A549 (cell line): ENCODE measurements around the gene ILK. TPM values are rescaled to one million over a fixed set of nuclear protein-coding genes. Genes with fewer than 3 reads are reported as not detected.

ENCODE experiments used
- ATAC-seq, 2 experiments: fragments of 200-7000 bp in 1 of 2; fragments of >200 bp in 1 of 2; cut with Nextera tagmentation in 1 of 2; cut with Tn5 transposase in 1 of 2; 3 replicates each; pipeline versions ENCODE4 v1.8.0 to v1.9.1; 2018 to 2020; ENCODE audit warnings: mild to moderate bottlenecking in 1 of 2, moderate library complexity in 1 of 2
- CTCF ChIA-PET: fragments of 300-600 bp; sonication (Branson Sonifier 250); formaldehyde crosslinking; extraction: SDS; loops from one replicate; lab custom pipeline; 2021; ENCODE audit warnings: antibody characterized with exemption, inconsistent platforms; lab: Yijun Ruan, JAX
- POLR2A ChIA-PET: fragments of 350-600 bp; formaldehyde crosslinking; extraction: SDS; loops from one replicate; lab custom pipeline; 2021; ENCODE audit warnings: antibody characterized with exemption, inconsistent platforms; lab: Yijun Ruan, JAX
- DNase-seq, 2 experiments: peaks; one replicate each; pipeline versions ENCODE4 v3.0.0 to v3.0.0-alpha.2; 2011 to 2016; ENCODE audit warnings: low read depth in 1 of 2, low spot score in 1 of 2
- FAIRE-seq: peaks from 2 replicates; lab custom pipeline; 2011; peaks lifted over from hg19 to GRCh38; lab: Jason Lieb, UNC
- H3K27ac ChIP-seq, 2 experiments: fragments of >200 bp; sonication (Bioruptor Twin); formaldehyde crosslinking; 3 replicates each; pipeline ENCODE4 v1.5.1; 2016 to 2017
- H3K4me1 ChIP-seq: fragments of >200 bp; sonication (Bioruptor Twin); formaldehyde crosslinking; 3 replicates; pipeline ENCODE4 v1.6.1; 2016
- H3K4me2 ChIP-seq: fragments of >200 bp; sonication (Bioruptor Twin); formaldehyde crosslinking; 3 replicates; pipeline ENCODE4 v1.6.1; 2016
- H3K4me3 ChIP-seq: fragments of >200 bp; sonication (Bioruptor Twin); formaldehyde crosslinking; 3 replicates; pipeline ENCODE4 v1.5.1; 2016
- H3K9me3 ChIP-seq: fragments of >200 bp; sonication (Bioruptor Twin); formaldehyde crosslinking; 3 replicates; pipeline ENCODE4 v1.6.1; 2016
- BHLHE40 ChIP-seq: IDR thresholded peaks from 2 replicates; pipeline ENCODE4 v1.6.1; 2012; ENCODE audit warnings: low read depth, low read length, inconsistent platforms
- CEBPB ChIP-seq, 2 experiments: fragments of >200 bp in 1 of 2; sonication (Bioruptor Twin) in 1 of 2; formaldehyde crosslinking in 1 of 2; IDR thresholded peaks; 2 replicates each; pipeline ENCODE4 v1.6.1; 2012 to 2016
- CHD4 ChIP-seq: fragments of 200-600 bp; sonication (generic); IDR thresholded peaks from 2 replicates; pipeline ENCODE4 v1.6.1; 2016; ENCODE audit warnings: antibody characterized with exemption, mild to moderate bottlenecking, borderline replicate concordance
- FOSL2 ChIP-seq, 2 experiments: fragments of 450-650 bp in 1 of 2; fragments of >200 bp in 1 of 2; sonication (Bioruptor Twin) in 1 of 2; formaldehyde crosslinking; IDR thresholded peaks; 2 replicates each; pipeline versions ENCODE4 v1.5.0 to v1.6.1; 2016 to 2020; ENCODE audit warnings: mild to moderate bottlenecking in 1 of 2, moderate library complexity in 1 of 2
- HDAC2 ChIP-seq: fragments of 200-600 bp; sonication (generic); IDR thresholded peaks from 2 replicates; pipeline ENCODE4 v1.6.1; 2016
- HOXA7 ChIP-seq: fragments of 250-450 bp; sonication (Bioruptor Pico); IDR thresholded peaks from 2 replicates; pipeline ENCODE4 v1.5.0; 2020; ENCODE audit warnings: mild to moderate bottlenecking, moderate library complexity
- HOXB13 ChIP-seq: fragments of 250-450 bp; sonication (Bioruptor Pico); IDR thresholded peaks from 2 replicates; pipeline ENCODE4 v1.5.0; 2020; ENCODE audit warnings: low read depth, mild to moderate bottlenecking, moderate library complexity
- HOXB5 ChIP-seq: fragments of 250-450 bp; sonication (Bioruptor Pico); IDR thresholded peaks from 2 replicates; pipeline ENCODE4 v1.5.0; 2020; ENCODE audit warnings: mild to moderate bottlenecking, moderate library complexity
- JUN ChIP-seq, 2 experiments: fragments of >200 bp; sonication (Bioruptor Twin); formaldehyde crosslinking; IDR thresholded peaks; 2 replicates in 1 of 2; 3 replicates in 1 of 2; pipeline ENCODE4 v1.6.1; 2016 to 2017
- KDM1A ChIP-seq: fragments of 200-600 bp; sonication (generic); IDR thresholded peaks from 2 replicates; pipeline ENCODE4 v1.6.1; 2016; ENCODE audit warnings: low read depth, mild to moderate bottlenecking
- KDM5A ChIP-seq: fragments of 200-600 bp; sonication (generic); IDR thresholded peaks from 2 replicates; pipeline ENCODE4 v1.6.1; 2016; ENCODE audit warnings: antibody characterized with exemption, mild to moderate bottlenecking
- MYC ChIP-seq: IDR thresholded peaks from 2 replicates; pipeline ENCODE4 v1.6.1; 2012; ENCODE audit warnings: mild to moderate bottlenecking, inconsistent platforms, low read length, improper control_type of control experiment, borderline replicate concordance
- NFE2L2 ChIP-seq: fragments of 150-350 bp; conservative IDR thresholded peaks from 2 replicates; pipeline ENCODE4 v1.6.1; 2014; ENCODE audit warnings: low read length
- NR3C1 ChIP-seq: fragments of >200 bp; sonication (Bioruptor Twin); formaldehyde crosslinking; IDR thresholded peaks from 3 replicates; pipeline ENCODE4 v1.6.1; 2017
- POLR2AphosphoS2 ChIP-seq: conservative IDR thresholded peaks from 2 replicates; pipeline ENCODE4 v1.6.1; 2012; ENCODE audit warnings: low read length, improper control_type of control experiment, inconsistent platforms
- RCOR1 ChIP-seq: fragments of 150-350 bp; IDR thresholded peaks from 2 replicates; pipeline ENCODE4 v1.6.1; 2014; ENCODE audit warnings: antibody characterized with exemption, low read length, low read depth
- RNF2 ChIP-seq: fragments of 200-600 bp; sonication (generic); IDR thresholded peaks from 2 replicates; pipeline ENCODE4 v1.6.1; 2016; ENCODE audit warnings: low read depth, mild to moderate bottlenecking, antibody characterized with exemption, moderate library complexity, borderline replicate concordance
- TFCP2L1 ChIP-seq: fragments of 250-450 bp; sonication (Bioruptor Pico); IDR thresholded peaks from 2 replicates; pipeline ENCODE4 v1.5.0; 2021; ENCODE audit warnings: mild to moderate bottlenecking
- ZC3H11A ChIP-seq: fragments of 450-650 bp; IDR thresholded peaks from 2 replicates; pipeline ENCODE4 v1.6.1; 2014; ENCODE audit warnings: antibody characterized with exemption, mild to moderate bottlenecking
- ZFP36 ChIP-seq: fragments of 450-650 bp; IDR thresholded peaks from 2 replicates; pipeline ENCODE4 v1.6.1; 2014; ENCODE audit warnings: borderline replicate concordance; ENCODE audit not compliant: partially characterized antibody
- WGBS: methylation state at CpG from one replicate; pipeline ENCODE4 v1.1.6; 2017; ENCODE audit errors: missing lambda C conversion rate; 5-methylcytosine and 5-hydroxymethylcytosine counted together
- polyA plus RNA-seq, 4 experiments: library from polyadenylated mRNA; depleted of rRNA in 3 of 4; stranded (reverse); fragments of >200 nt; fragmentation: RNase III in 1 of 4; extraction: RNeasy Plus Mini Kit Qiagen cat#74134 plus additional on column Dnase treatment in 1 of 4; gene quantifications; 2 replicates in 3 of 4; 3 replicates in 1 of 4; pipeline ENCODE4 v1.2.3, GENCODE V29; 2011 to 2017
- TF ChIP-seq, protein P1 (sequence below): fragments of 450-650 bp; IDR thresholded peaks from 2 replicates; pipeline ENCODE4 v1.6.1; 2014; ENCODE audit warnings: antibody characterized with exemption
- TF ChIP-seq, protein P2 (sequence below): fragments of 200-600 bp; sonication (generic); IDR thresholded peaks from 2 replicates; pipeline ENCODE4 v1.6.1; 2016; ENCODE audit warnings: antibody characterized with exemption, mild to moderate bottlenecking, moderate library complexity
- TF ChIP-seq, protein P3 (sequence below): IDR thresholded peaks from 2 replicates; pipeline ENCODE4 v1.6.1; 2012
- TF ChIP-seq, protein P4 (sequence below): fragments of >200 bp; sonication (Bioruptor Twin); formaldehyde crosslinking; IDR thresholded peaks from 3 replicates; pipeline ENCODE4 v1.6.1; 2016
- TF ChIP-seq, protein P5 (sequence below): fragments of >200 bp; sonication (Bioruptor Twin); formaldehyde crosslinking; IDR thresholded peaks from 3 replicates; pipeline ENCODE4 v1.5.1; 2016

ILK gene
- polyA plus RNA-seq, 2 of the 4 experiments (the other 2 are of a cell fraction): 108 to 109 TPM

DNA sequence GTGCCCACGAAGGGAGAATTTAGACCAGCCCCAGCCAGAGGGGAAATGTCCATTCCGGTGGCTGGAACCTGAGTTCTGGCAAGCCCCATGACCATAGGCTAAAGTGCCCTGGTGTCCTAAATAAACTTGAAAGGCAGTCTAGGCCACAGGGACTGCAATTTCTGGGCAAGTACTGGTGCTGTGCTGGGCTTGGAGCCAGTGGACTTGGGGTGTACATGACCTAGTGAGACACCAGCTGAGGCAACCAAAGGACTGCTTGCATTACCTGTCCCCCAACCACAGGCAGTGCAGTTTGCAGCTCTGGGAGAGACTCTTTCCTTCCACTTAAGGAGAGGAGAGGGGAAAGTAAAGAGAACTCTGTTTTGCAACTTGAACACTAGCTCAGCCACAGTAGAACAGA lies 23.9 kb upstream of the ILK start:
- Histone ChIP-seq H3K4me3 (no peak overlapping the region), H3K4me1 (no peaks in the 10 kb centered on the region), H3K4me2 (no peak overlapping the region), H3K27ac (no peak overlapping the region), H3K9me3 (peaks cover 9% of the 10 kb centered on the region)
- ChIA-PET CTCF (interaction anchor here (1.8 to 2.7 kb wide), 2 partner anchors 17 to 19 kb away, joined by 4 to 8 read pairs; no protein-coding TSS in a partner anchor), POLR2A (no interaction called here)
- FAIRE-seq (no peak), DNase-seq (no peak), ATAC-seq (no peak)
- WGBS: 90% methylated on average over 2 of the region's 2 CpGs
- TF ChIP-seq NR3C1: no peak
- TF ChIP-seq MYC: no peak
- TF ChIP-seq HOXB5: no peak
- TF ChIP-seq FOSL2 (IDR thresholded peaks at IDR 0.05): no peak
- no peak for TF ChIP-seq FOSL2 (CRISPR knock-in tag; IDR thresholded peaks at IDR 0.05)
- no peak for TF ChIP-seq HOXA7
- no peak for TF ChIP-seq KDM5A
- TF ChIP-seq TFCP2L1 (CRISPR knock-in tag): no peak
- TF ChIP-seq JUN (IDR thresholded peaks at IDR 0.05): no peak
- TF ChIP-seq, protein P1, sequence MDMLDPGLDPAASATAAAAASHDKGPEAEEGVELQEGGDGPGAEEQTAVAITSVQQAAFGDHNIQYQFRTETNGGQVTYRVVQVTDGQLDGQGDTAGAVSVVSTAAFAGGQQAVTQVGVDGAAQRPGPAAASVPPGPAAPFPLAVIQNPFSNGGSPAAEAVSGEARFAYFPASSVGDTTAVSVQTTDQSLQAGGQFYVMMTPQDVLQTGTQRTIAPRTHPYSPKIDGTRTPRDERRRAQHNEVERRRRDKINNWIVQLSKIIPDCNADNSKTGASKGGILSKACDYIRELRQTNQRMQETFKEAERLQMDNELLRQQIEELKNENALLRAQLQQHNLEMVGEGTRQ: no peak
- no peak for TF ChIP-seq ZFP36
- no peak for TF ChIP-seq CHD4
- TF ChIP-seq ZC3H11A: no peak
- TF ChIP-seq RNF2: no peak
- TF ChIP-seq NFE2L2: no peak
- TF ChIP-seq BHLHE40: no peak
- TF ChIP-seq KDM1A: no peak
- TF ChIP-seq HOXB13 (CRISPR knock-in tag): no peak

DNA sequence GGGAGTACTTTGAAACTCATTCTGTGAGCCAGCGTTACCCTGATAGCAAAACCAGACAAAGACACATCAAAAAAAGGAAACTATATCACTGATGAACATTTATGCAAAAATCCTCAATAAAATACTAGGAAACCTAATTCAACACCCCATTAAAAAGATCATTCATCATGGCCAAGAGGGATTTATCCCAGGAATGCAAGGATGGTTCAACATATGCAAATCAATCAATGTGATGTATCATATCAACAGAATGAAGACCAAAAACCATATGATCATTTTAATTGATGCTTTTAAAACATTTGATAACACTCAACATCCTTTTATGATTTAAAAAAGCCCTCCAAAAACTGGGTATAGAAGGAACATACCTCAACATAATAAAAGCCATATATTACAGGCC lies 20.0 kb upstream of the ILK start:
- ATAC-seq: no peak
- H3K4me3 ChIP-seq: no peak overlapping the region
- no peak overlapping the region for H3K27ac ChIP-seq
- no peak for FAIRE-seq
- CTCF ChIA-PET: interaction anchor here (1.2 kb wide), 1 partner anchor 11 kb away, joined by 3 read pairs; no protein-coding TSS in a partner anchor
- POLR2A ChIA-PET: no interaction called here
- 76% methylated on average over 1 of the region's 1 CpG for WGBS
- no peak overlapping the region for H3K4me2 ChIP-seq
- no peaks in the 10 kb centered on the region for H3K4me1 ChIP-seq
- TF ChIP-seq HOXB13 (CRISPR knock-in tag): no peak
- TF ChIP-seq, protein P2, sequence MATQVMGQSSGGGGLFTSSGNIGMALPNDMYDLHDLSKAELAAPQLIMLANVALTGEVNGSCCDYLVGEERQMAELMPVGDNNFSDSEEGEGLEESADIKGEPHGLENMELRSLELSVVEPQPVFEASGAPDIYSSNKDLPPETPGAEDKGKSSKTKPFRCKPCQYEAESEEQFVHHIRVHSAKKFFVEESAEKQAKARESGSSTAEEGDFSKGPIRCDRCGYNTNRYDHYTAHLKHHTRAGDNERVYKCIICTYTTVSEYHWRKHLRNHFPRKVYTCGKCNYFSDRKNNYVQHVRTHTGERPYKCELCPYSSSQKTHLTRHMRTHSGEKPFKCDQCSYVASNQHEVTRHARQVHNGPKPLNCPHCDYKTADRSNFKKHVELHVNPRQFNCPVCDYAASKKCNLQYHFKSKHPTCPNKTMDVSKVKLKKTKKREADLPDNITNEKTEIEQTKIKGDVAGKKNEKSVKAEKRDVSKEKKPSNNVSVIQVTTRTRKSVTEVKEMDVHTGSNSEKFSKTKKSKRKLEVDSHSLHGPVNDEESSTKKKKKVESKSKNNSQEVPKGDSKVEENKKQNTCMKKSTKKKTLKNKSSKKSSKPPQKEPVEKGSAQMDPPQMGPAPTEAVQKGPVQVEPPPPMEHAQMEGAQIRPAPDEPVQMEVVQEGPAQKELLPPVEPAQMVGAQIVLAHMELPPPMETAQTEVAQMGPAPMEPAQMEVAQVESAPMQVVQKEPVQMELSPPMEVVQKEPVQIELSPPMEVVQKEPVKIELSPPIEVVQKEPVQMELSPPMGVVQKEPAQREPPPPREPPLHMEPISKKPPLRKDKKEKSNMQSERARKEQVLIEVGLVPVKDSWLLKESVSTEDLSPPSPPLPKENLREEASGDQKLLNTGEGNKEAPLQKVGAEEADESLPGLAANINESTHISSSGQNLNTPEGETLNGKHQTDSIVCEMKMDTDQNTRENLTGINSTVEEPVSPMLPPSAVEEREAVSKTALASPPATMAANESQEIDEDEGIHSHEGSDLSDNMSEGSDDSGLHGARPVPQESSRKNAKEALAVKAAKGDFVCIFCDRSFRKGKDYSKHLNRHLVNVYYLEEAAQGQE: no peak
- TF ChIP-seq, protein P3, sequence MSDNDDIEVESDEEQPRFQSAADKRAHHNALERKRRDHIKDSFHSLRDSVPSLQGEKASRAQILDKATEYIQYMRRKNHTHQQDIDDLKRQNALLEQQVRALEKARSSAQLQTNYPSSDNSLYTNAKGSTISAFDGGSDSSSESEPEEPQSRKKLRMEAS: no peak
- TF ChIP-seq POLR2AphosphoS2: no peak
- TF ChIP-seq TFCP2L1 (CRISPR knock-in tag): no peak
- TF ChIP-seq, protein P4, sequence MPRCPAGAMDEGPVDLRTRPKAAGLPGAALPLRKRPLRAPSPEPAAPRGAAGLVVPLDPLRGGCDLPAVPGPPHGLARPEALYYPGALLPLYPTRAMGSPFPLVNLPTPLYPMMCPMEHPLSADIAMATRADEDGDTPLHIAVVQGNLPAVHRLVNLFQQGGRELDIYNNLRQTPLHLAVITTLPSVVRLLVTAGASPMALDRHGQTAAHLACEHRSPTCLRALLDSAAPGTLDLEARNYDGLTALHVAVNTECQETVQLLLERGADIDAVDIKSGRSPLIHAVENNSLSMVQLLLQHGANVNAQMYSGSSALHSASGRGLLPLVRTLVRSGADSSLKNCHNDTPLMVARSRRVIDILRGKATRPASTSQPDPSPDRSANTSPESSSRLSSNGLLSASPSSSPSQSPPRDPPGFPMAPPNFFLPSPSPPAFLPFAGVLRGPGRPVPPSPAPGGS: no peak
- TF ChIP-seq, protein P5, sequence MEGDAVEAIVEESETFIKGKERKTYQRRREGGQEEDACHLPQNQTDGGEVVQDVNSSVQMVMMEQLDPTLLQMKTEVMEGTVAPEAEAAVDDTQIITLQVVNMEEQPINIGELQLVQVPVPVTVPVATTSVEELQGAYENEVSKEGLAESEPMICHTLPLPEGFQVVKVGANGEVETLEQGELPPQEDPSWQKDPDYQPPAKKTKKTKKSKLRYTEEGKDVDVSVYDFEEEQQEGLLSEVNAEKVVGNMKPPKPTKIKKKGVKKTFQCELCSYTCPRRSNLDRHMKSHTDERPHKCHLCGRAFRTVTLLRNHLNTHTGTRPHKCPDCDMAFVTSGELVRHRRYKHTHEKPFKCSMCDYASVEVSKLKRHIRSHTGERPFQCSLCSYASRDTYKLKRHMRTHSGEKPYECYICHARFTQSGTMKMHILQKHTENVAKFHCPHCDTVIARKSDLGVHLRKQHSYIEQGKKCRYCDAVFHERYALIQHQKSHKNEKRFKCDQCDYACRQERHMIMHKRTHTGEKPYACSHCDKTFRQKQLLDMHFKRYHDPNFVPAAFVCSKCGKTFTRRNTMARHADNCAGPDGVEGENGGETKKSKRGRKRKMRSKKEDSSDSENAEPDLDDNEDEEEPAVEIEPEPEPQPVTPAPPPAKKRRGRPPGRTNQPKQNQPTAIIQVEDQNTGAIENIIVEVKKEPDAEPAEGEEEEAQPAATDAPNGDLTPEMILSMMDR: no peak
- no peak for TF ChIP-seq HDAC2
- no peak for TF ChIP-seq CEBPB (IDR thresholded peaks at IDR 0.05)
- TF ChIP-seq RCOR1: no peak
- no peak for TF ChIP-seq HOXA7
- DNase-seq: no peak
- H3K9me3 ChIP-seq: peaks cover 12% of the 10 kb centered on the region
